Choroid plexus epithelial cell (primary cell): ENCODE measurements around the gene ABI3BP.
A peak's percentile ranks its signal among the peaks of the same experiment; 100 is the strongest.

Experiments
- DNase-seq: peaks from one replicate; pipeline ENCODE4 v3.0.0-alpha.2; 2010; ENCODE audit warnings: low read depth
- H3K4me3 ChIP-seq: 2 replicates; pipeline ENCODE4 v1.5.1; 2011; ENCODE audit warnings: low read depth, mild to moderate bottlenecking, control low read depth, low read length, moderate library complexity
- TF ChIP-seq, protein P1 (sequence below): conservative IDR thresholded peaks from 2 replicates; pipeline ENCODE4 v1.5.1; 2011; ENCODE audit warnings: low read depth, mild to moderate bottlenecking, control low read depth, inconsistent platforms, low read length, moderate library complexity

Gene ABI3BP

DNA sequence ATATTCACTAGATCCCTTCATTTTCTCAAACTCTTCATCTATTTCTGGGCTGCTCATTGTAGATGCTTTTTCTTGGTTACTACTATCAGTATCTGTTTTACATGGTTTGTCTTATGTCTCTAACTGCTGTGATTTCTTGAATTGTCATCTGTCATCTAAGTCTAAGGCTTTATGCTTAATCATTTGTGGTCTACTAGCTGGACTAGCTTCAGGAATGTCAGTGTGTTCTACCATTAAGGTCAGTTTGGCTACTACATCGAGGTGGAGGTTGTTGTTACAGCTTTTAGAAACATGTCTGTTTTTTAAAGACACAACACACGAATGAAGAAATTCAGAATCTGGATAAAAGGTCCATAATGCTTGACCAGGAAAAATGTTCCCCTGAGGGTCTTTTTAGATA, 82.2 kb downstream of the ABI3BP start:
- TF ChIP-seq, protein P1, sequence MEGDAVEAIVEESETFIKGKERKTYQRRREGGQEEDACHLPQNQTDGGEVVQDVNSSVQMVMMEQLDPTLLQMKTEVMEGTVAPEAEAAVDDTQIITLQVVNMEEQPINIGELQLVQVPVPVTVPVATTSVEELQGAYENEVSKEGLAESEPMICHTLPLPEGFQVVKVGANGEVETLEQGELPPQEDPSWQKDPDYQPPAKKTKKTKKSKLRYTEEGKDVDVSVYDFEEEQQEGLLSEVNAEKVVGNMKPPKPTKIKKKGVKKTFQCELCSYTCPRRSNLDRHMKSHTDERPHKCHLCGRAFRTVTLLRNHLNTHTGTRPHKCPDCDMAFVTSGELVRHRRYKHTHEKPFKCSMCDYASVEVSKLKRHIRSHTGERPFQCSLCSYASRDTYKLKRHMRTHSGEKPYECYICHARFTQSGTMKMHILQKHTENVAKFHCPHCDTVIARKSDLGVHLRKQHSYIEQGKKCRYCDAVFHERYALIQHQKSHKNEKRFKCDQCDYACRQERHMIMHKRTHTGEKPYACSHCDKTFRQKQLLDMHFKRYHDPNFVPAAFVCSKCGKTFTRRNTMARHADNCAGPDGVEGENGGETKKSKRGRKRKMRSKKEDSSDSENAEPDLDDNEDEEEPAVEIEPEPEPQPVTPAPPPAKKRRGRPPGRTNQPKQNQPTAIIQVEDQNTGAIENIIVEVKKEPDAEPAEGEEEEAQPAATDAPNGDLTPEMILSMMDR: no peak

DNA sequence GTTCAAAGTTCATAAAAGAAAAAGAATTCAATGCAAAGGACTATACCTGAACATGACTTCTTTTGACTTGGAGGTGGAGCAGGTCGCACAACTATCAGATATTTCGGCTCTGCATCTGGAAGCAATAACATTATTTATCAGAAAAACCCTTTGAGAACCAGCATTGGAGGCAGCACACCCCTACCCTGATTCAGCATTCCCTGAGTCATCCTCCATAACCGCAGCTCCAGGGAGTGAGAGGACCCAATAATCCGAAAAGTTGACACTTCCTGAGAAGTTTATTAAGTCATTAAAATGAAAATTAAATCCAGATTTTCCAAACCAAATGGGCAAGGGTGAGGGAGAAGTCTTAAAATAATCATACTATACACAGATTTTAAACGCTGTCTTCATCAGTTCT, 90.6 kb downstream of the ABI3BP start:
- H3K4me3 ChIP-seq: no peak overlapping the region
- TF ChIP-seq, protein P1: no peak
- DNase-seq: peak; percentile 45

More for the DNA sequence above, 82.2 kb downstream of the ABI3BP start:
- no peak overlapping the region for H3K4me3 ChIP-seq
- DNase-seq: peak; percentile 37

DNA sequence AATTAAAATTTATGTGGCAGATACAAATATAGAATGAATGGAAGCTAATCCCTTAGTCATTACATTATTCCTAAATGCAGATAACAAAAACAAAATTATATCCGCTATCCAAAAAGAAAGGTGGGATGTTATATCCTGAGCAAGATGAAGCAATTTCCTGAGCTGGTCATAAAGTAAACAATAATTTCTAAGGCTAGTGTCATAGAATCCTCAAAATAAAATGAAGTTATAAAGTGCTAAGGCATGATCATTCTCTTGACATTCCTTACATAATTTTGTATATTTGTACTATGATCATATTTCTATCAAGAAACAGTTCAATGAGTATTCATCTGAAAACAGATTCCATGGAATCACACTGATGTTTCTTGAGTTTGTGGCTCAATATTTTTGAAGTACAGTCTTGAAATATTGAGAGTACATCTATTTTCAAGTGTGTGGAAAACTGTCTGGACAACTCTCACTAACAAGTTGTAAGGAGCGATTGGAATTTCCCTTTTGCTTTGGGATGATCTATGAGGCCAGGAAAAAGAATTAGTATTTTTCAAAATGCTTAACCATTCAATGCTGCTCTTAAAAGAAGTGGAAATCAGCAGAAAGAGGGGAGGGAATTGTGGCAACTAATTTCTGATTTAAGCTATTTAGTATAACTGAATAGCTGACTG, 92.4 kb downstream of the ABI3BP start:
- H3K4me3 ChIP-seq: no peak overlapping the region
- DNase-seq: peak; percentile 47
- TF ChIP-seq, protein P1: no peak

DNA sequence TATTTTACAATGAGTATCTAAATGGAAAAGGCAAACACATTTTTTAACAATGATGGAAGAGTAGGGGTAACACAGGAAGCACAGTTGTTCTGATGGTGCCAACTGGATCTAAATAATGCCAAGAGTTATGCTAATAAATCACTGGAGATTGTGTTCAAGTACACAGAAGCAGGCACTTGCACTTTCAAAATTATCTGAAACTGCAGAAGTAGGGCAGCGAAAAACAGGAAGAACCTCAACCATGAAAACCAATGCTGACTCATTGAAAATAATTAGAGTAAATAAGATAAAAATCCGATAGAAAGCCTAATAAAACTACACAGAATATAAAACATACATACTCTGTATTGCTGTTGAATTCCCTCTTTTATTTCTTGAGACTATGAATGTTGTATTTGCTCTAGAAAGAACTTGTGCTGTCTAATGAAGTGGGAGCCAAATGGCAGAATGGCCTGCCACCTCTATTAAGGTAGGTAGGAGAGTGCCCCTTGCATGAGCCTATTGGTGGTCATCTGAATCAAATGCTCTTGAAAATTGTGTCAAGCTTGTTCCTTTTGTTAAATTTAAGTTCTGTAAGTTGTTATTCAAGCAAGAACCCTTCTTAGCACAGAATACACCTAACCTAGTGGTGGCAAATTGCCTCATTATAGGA, 93.7 kb downstream of the ABI3BP start:
- no peak for DNase-seq
- no peak overlapping the region for H3K4me3 ChIP-seq
- TF ChIP-seq, protein P1: no peak

DNA sequence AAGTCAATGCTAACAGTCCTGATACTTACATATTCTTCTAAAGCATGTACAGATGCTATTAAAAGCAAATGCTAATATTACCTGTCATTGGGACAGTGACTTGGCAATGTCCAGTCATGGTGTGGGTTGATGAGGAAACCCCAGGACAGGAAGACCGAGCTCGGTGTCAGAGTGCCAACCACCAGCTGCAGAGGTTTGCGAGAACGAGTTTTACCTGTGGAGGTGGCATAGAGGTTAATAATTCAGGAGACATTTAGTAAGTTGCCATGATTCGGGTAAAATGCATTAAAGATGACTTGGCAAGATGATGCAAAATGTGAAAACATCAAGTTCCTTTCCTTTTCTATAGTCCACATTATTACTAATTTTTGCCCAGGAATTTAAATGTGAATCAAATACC, 94.5 kb downstream of the ABI3BP start:
- TF ChIP-seq, protein P1: no peak
- DNase-seq: no peak
- no peak overlapping the region for H3K4me3 ChIP-seq

DNA sequence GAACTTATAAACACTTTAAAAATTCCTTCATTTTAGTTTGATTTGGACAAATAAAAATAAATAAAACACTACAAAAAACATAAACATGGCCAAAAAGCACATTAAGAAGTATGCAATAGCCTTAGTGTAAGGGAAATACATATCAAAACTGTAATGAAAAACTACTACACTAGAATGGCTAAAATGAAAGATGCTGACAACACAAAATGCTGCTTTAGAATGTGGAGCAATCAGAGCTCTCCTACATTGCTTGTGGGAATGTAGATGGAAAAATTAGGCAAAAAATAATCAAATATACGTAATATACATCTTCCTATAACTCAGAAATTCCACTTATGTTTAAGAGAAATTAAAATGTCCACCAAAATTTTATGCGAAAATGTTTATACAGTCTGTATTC, 96.2 kb downstream of the ABI3BP start:
- no peak for DNase-seq
- H3K4me3 ChIP-seq: no peak overlapping the region
- TF ChIP-seq, protein P1: no peak

DNA sequence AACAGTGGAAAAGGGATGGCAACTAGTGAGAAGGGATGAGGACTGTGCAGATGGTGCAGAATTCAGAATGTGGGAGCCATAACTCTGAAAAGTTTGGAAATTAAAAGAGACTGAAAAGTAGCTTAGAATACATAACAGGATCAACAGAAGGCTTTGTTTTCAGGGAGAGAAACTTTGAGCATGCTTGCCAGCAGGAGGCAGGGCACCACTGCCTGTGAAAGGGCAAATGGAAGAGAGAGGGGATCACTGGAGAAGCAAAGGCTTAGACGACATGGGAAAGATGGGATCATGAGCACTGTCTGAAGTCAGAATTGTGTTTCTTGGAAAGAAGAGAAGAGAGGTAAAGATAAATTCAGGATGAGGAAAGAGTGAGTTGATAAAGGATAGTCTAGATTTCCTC, 99.6 kb downstream of the ABI3BP start:
- TF ChIP-seq, protein P1: peak; percentile 99
- peak; percentile 83 for DNase-seq
- no peak overlapping the region for H3K4me3 ChIP-seq
